GM23338 (cell line): ENCODE results near the gene GRB14.

ENCODE experiments used
- CTCF ChIP-seq, 2 experiments: fragments of 200-600 bp in 1 of 2; sonication (generic) in 1 of 2; conservative IDR thresholded peaks; 2 replicates each; pipeline versions ENCODE4 v1.5.1 to v1.6.1; 2016 to 2017; ENCODE audit warnings: antibody characterized with exemption in 2 of 2, low read depth in 2 of 2, mild to moderate bottlenecking in 2 of 2, moderate library complexity in 1 of 2
- EZH2 ChIP-seq: fragments of 200-600 bp; sonication (generic); IDR thresholded peaks from one replicate; pipeline ENCODE4 v1.8.0; 2017; ENCODE audit warnings: antibody characterized with exemption, mild to moderate bottlenecking, low read depth; ENCODE audit not compliant: unreplicated experiment
- EZH2phosphoT487 ChIP-seq: fragments of 200-600 bp; sonication (generic); IDR thresholded peaks from one replicate; pipeline ENCODE4 v1.8.1; 2018; ENCODE audit warnings: antibody characterized with exemption; ENCODE audit not compliant: unreplicated experiment
- POLR2AphosphoS5 ChIP-seq: IDR thresholded peaks from 2 replicates; pipeline ENCODE4 v1.6.1; 2016; ENCODE audit warnings: antibody characterized with exemption, low read depth
- REST ChIP-seq: IDR thresholded peaks from one replicate; pipeline ENCODE4 v1.6.1; 2018; ENCODE audit warnings: antibody characterized with exemption; ENCODE audit not compliant: unreplicated experiment

GRCh38 chr2:164522561-164522981 lies 98.7 kb downstream of the GRB14 start:
- TF ChIP-seq CTCF (conservative IDR thresholded peaks at IDR 0.05; ENCODE audit: low read depth in 2 of 2): no peak
- no peak for TF ChIP-seq REST
- TF ChIP-seq EZH2phosphoT487: no peak
- no peak for TF ChIP-seq EZH2
- TF ChIP-seq POLR2AphosphoS5: no peak
